Amygdala (tissue), 56 donors: ENCODE measurements around the gene GPHA2.

Experiments
- DNase-seq, 56 donors: peaks; one replicate each; lab custom pipeline; 2025; lab: John Stamatoyannopoulos, UW

The GPHA2 gene

GRCh38 chr11:64893194-64894069 lies 42.3 kb downstream of the GPHA2 start:
- no peak for DNase-seq

- no peak for DNase-seq
Measured at GRCh38 chr11:64892838-64893193, 42.9 kb downstream of the GPHA2 start.

GRCh38 chr11:64892411-64892831 lies 43.3 kb downstream of the GPHA2 start:
- DNase-seq = no peak

- DNase-seq = no peak
Measured at GRCh38 chr11:64891880-64892279, 43.8 kb downstream of the GPHA2 start.

- no peak for DNase-seq
Measured at GRCh38 chr11:64891215-64891848, 44.4 kb downstream of the GPHA2 start.

- no peak for DNase-seq
Measured at GRCh38 chr11:64890522-64890939, 45.2 kb downstream of the GPHA2 start.

GRCh38 chr11:64888729-64889511 lies 46.8 kb downstream of the GPHA2 start:
- no peak for DNase-seq

GRCh38 chr11:64888406-64888728 lies 47.3 kb downstream of the GPHA2 start:
- DNase-seq = no peak

GRCh38 chr11:64887757-64888405 lies 47.8 kb downstream of the GPHA2 start:
- DNase-seq = peak in 48 of 56 donors; percentile 21 to 85 (median 55)

- DNase-seq = no peak
Measured at GRCh38 chr11:64887234-64887756, 48.4 kb downstream of the GPHA2 start.

- DNase-seq = no peak
Measured at GRCh38 chr11:64885367-64886286, 50.1 kb downstream of the GPHA2 start.
